GM13976 (cell line): ENCODE data around the gene CNGA3.

Experiments
- DNase-seq: peaks from one replicate; pipeline ENCODE4 v3.0.0; 2012; ENCODE audit warnings: low spot score
- CTCF ChIP-seq: IDR thresholded peaks from 2 replicates; pipeline ENCODE4 v1.5.1; 2012; ENCODE audit warnings: borderline replicate concordance, mild to moderate bottlenecking; ENCODE audit not compliant: insufficient read depth; ENCODE audit errors: extremely low read depth, missing control alignments, control extremely low read depth
- in situ Hi-C: fragments of 300-500 bp; cut with MboI; formaldehyde crosslinking; loops from one replicate; pipeline ENCODE4 v1.12.0; 2022; ENCODE audit warnings: low sequenced_read_pairs, mixed read lengths, inconsistent platforms; ENCODE audit not compliant: unreplicated experiment

CNGA3 gene

GRCh38 chr2:98378196-98378595 is 31.9 kb downstream of the CNGA3 start:
- DNase-seq = no peak
- in situ Hi-C loops = loop anchor here (25.0 kb wide), 1 partner anchor 566 kb away; no protein-coding TSS in a partner anchor
- TF ChIP-seq CTCF = no peak

- in situ Hi-C loops = loop anchor here (25.0 kb wide), 1 partner anchor 567 kb away; no protein-coding TSS in a partner anchor
- no peak for TF ChIP-seq CTCF
- DNase-seq = no peak
These were observed 32.6 kb downstream of the CNGA3 start for GRCh38 chr2:98378901-98379300.

GRCh38 chr2:98379311-98380202 is 33.3 kb downstream of the CNGA3 start:
- TF ChIP-seq CTCF = no peak
- in situ Hi-C loops = loop anchor here (10.0 to 25.0 kb wide), 2 partner anchors 567 to 675 kb away; no protein-coding TSS in a partner anchor
- no peak for DNase-seq

GRCh38 chr2:98380203-98380535 is 33.9 kb downstream of the CNGA3 start:
- in situ Hi-C loops = loop anchor here (10.0 to 25.0 kb wide), 2 partner anchors 568 to 675 kb away; no protein-coding TSS in a partner anchor
- no peak for DNase-seq
- TF ChIP-seq CTCF = no peak

- in situ Hi-C loops = loop anchor here (10.0 to 25.0 kb wide), 2 partner anchors 569 to 677 kb away; no protein-coding TSS in a partner anchor
- no peak for TF ChIP-seq CTCF
- DNase-seq = no peak
These were observed 35.2 kb downstream of the CNGA3 start for GRCh38 chr2:98381494-98381893.

- in situ Hi-C loops = loop anchor here (10.0 to 25.0 kb wide), 2 partner anchors 570 to 677 kb away; no protein-coding TSS in a partner anchor
- DNase-seq = no peak
- no peak for TF ChIP-seq CTCF
These were observed 35.8 kb downstream of the CNGA3 start for GRCh38 chr2:98382086-98382485.

- in situ Hi-C loops = loop anchor here (10.0 to 25.0 kb wide), 2 partner anchors 570 to 678 kb away; no protein-coding TSS in a partner anchor
These were observed 36.5 kb downstream of the CNGA3 start for GRCh38 chr2:98382739-98383138.

More at GRCh38 chr2:98382739-98383138, 36.5 kb downstream of the CNGA3 start:
- no peak for DNase-seq
- no peak for TF ChIP-seq CTCF
